SU-DHL-6 (cell line): ENCODE results near the gene NPFF.

Source experiments
- H2AFZ ChIP-seq: fragments of 200-600 bp; sonication (generic); 2 replicates; pipeline ENCODE4 v1.6.1; 2014; ENCODE audit warnings: low read depth, mild to moderate bottlenecking, moderate library complexity, mixed read lengths, antibody characterized with exemption, low read length; ENCODE audit not compliant: severe bottlenecking
- H3F3A ChIP-seq: fragments of 200-600 bp; shearing (Covaris generic); 2 replicates; pipeline ENCODE4 v1.6.0; 2016; ENCODE audit warnings: antibody characterized with exemption, mild to moderate bottlenecking; ENCODE audit not compliant: insufficient read depth
- H3K27ac ChIP-seq: fragments of 200-600 bp; sonication (generic); 2 replicates; pipeline ENCODE4 v1.5.1; 2016; ENCODE audit warnings: low read depth, mild to moderate bottlenecking, low read length, moderate library complexity, mixed read lengths
- H3K27me3 ChIP-seq: fragments of 200-600 bp; sonication (generic), shearing (Covaris generic); 2 replicates; pipeline ENCODE4 v1.6.0; 2014; ENCODE audit warnings: mild to moderate bottlenecking, low read length
- H3K36me3 ChIP-seq: fragments of 200-600 bp; sonication (generic); 2 replicates; pipeline ENCODE4 v1.6.1; 2014; ENCODE audit warnings: mild to moderate bottlenecking, low read length, mixed read lengths
- H3K4me2 ChIP-seq: fragments of 300-600, 200-600 bp; shearing (Covaris generic), sonication (generic); 2 replicates; pipeline ENCODE4 v1.6.0; 2014; ENCODE audit warnings: low read length, low read depth, mild to moderate bottlenecking; ENCODE audit not compliant: poor library complexity, severe bottlenecking
- H3K4me3 ChIP-seq: fragments of 200-600 bp; sonication (generic); 2 replicates; pipeline ENCODE4 v1.5.1; 2014; ENCODE audit warnings: antibody characterized with exemption, low read length, mild to moderate bottlenecking, mixed read lengths; ENCODE audit not compliant: insufficient read depth, poor library complexity, severe bottlenecking
- H3K79me2 ChIP-seq: fragments of 200-600 bp; sonication (generic); 2 replicates; pipeline ENCODE4 v1.6.1; 2014; ENCODE audit warnings: mild to moderate bottlenecking, low read length, moderate library complexity; ENCODE audit not compliant: insufficient read depth
- H3K9ac ChIP-seq: fragments of 200-600 bp; sonication (generic); 2 replicates; pipeline ENCODE4 v1.7.0; 2014; ENCODE audit warnings: mild to moderate bottlenecking, low read length
- H3K9me2 ChIP-seq: fragments of 200-600 bp; sonication (generic); replicated peaks from 2 replicates; pipeline ENCODE4 v1.6.1; 2014; ENCODE audit warnings: low read length; ENCODE audit not compliant: insufficient read depth
- H3K9me3 ChIP-seq: fragments of 200-600 bp; sonication (generic); 2 replicates; pipeline ENCODE4 v1.6.1; 2014; ENCODE audit warnings: low read length, mixed read lengths; ENCODE audit not compliant: insufficient read depth
- H4K20me1 ChIP-seq: fragments of 200-600 bp; sonication (generic); 2 replicates; pipeline ENCODE4 v1.6.1; 2014; ENCODE audit warnings: low read depth, mild to moderate bottlenecking, antibody characterized with exemption, low read length, moderate library complexity, mixed read lengths
- EZH2phosphoT487 ChIP-seq: fragments of 200-600 bp; sonication (generic), shearing (Covaris generic); conservative IDR thresholded peaks from 2 replicates; pipeline ENCODE4 v1.6.1; 2018; ENCODE audit warnings: mild to moderate bottlenecking, antibody characterized with exemption, low read length, moderate library complexity, mixed read lengths
- TF ChIP-seq, protein P1 (sequence below): fragments of 200-600 bp; sonication (generic); IDR thresholded peaks from one replicate; pipeline ENCODE4 v1.5.1; 2017; ENCODE audit warnings: antibody characterized with exemption, mild to moderate bottlenecking, low read length, moderate library complexity; ENCODE audit not compliant: insufficient read depth, poor library complexity, severe bottlenecking

The NPFF gene

DNA sequence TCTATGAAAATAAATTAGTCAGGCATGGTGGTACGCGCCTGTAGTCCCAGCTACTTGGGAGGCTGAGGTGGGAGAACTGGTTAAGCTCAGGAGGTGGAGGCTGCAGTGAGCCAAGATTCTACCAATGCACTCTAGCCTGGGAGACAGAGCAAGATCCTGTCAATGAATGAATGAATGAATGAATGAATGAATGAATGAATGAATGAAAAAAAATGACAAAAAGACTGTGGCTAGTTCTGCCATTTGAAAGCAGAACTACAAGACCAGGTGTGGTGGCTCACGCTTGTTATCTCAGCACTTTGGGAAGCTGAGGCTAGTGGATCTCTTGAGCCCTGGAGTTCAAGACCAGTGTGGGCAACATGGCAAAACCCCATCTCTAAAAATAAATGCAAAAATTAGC lies 32.2 kb upstream of the NPFF start:
- H2AFZ ChIP-seq: no peak overlapping the region
- no peak for TF ChIP-seq EZH2phosphoT487
- TF ChIP-seq, protein P1, sequence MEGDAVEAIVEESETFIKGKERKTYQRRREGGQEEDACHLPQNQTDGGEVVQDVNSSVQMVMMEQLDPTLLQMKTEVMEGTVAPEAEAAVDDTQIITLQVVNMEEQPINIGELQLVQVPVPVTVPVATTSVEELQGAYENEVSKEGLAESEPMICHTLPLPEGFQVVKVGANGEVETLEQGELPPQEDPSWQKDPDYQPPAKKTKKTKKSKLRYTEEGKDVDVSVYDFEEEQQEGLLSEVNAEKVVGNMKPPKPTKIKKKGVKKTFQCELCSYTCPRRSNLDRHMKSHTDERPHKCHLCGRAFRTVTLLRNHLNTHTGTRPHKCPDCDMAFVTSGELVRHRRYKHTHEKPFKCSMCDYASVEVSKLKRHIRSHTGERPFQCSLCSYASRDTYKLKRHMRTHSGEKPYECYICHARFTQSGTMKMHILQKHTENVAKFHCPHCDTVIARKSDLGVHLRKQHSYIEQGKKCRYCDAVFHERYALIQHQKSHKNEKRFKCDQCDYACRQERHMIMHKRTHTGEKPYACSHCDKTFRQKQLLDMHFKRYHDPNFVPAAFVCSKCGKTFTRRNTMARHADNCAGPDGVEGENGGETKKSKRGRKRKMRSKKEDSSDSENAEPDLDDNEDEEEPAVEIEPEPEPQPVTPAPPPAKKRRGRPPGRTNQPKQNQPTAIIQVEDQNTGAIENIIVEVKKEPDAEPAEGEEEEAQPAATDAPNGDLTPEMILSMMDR: no peak
- H3K9me3 ChIP-seq: no peaks in the 10 kb centered on the region
- peaks cover 11% of the 10 kb centered on the region; the same call in 1 of the 2 replicates for H3K36me3 ChIP-seq
- H3K4me3 ChIP-seq: no peak overlapping the region
- no peak overlapping the region for H3K4me2 ChIP-seq
- no peaks in the 10 kb centered on the region for H3K79me2 ChIP-seq
- H3K27ac ChIP-seq: no peak overlapping the region
- no peaks in the 10 kb centered on the region for H3K27me3 ChIP-seq
- H4K20me1 ChIP-seq: no peaks in the 10 kb centered on the region
- no peaks in the 10 kb centered on the region for H3K9me2 ChIP-seq
- no peak overlapping the region for H3K9ac ChIP-seq
- H3F3A ChIP-seq: 0 out of 2 replicates have a peak, but pooled peaks cover 4% of the 10 kb centered on the region

GRCh38 chr12:53538209-53538689 lies 31.0 kb upstream of the NPFF start:
- Histone ChIP-seq H3K4me2 (no peak overlapping the region), H3K27ac (no peak overlapping the region), H4K20me1 (no peaks in the 10 kb centered on the region), H2AFZ (no peak overlapping the region), H3F3A (no peaks in the 10 kb centered on the region), H3K36me3 (peaks cover 11% of the 10 kb centered on the region; the same call in 1 of the 2 replicates), H3K79me2 (no peaks in the 10 kb centered on the region), H3K4me3 (no peak overlapping the region), H3K27me3 (no peaks in the 10 kb centered on the region), H3K9ac (no peak overlapping the region), H3K9me2 (no peaks in the 10 kb centered on the region), H3K9me3 (no peaks in the 10 kb centered on the region)
- TF ChIP-seq, protein P1: no peak
- no peak for TF ChIP-seq EZH2phosphoT487

DNA sequence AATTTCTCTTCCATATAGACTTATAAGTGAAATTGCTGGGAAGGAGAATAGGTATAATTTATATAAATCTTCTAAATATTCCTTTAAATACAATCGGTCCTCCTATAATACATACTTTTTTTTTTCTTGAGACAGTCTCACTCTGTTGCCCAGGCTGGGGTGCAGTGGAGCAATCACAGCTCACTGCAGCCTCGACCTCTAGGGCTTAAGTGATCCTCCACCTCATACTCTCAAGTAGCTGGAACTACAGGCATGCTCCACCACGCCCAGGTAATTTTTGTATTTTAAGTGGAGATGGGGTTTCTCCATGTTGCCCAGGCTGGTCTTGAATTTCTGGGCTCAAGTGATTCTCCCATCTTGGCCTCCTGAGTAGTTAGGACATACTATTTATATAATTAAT lies 29.7 kb upstream of the NPFF start:
- H4K20me1 ChIP-seq: no peaks in the 10 kb centered on the region
- no peak overlapping the region for H3K9ac ChIP-seq
- H3K79me2 ChIP-seq: no peaks in the 10 kb centered on the region
- peaks cover 6% of the 10 kb centered on the region; the same call in 1 of the 2 replicates for H3K36me3 ChIP-seq
- H3K27me3 ChIP-seq: no peaks in the 10 kb centered on the region
- no peak overlapping the region for H2AFZ ChIP-seq
- H3K4me3 ChIP-seq: no peak overlapping the region
- no peaks in the 10 kb centered on the region for H3F3A ChIP-seq
- H3K27ac ChIP-seq: no peak overlapping the region
- TF ChIP-seq EZH2phosphoT487: no peak
- TF ChIP-seq, protein P1: no peak
- H3K4me2 ChIP-seq: no peak overlapping the region
- H3K9me3 ChIP-seq: no peaks in the 10 kb centered on the region
- H3K9me2 ChIP-seq: no peaks in the 10 kb centered on the region
